AG09319 (cell line): Measurements from ENCODE around the gene RNU1-4.
A peak's percentile ranks its signal among the peaks of the same experiment; 100 is the strongest.
"Not testable (repeated sequence)": the region's sequence is repeated elsewhere in the genome, so short reads cannot be mapped to it uniquely, and the experiment has no call there.

Experiments used
- DNase-seq: peaks from one replicate; pipeline ENCODE4 v3.0.0-alpha.2; 2010; ENCODE audit warnings: low read depth; ENCODE audit errors: extremely low read depth
- CTCF ChIP-seq: IDR thresholded peaks from 2 replicates; pipeline ENCODE4 v1.5.1; 2011; ENCODE audit warnings: low read depth, mild to moderate bottlenecking, inconsistent platforms, low read length, moderate library complexity

Gene RNU1-4

DNA sequence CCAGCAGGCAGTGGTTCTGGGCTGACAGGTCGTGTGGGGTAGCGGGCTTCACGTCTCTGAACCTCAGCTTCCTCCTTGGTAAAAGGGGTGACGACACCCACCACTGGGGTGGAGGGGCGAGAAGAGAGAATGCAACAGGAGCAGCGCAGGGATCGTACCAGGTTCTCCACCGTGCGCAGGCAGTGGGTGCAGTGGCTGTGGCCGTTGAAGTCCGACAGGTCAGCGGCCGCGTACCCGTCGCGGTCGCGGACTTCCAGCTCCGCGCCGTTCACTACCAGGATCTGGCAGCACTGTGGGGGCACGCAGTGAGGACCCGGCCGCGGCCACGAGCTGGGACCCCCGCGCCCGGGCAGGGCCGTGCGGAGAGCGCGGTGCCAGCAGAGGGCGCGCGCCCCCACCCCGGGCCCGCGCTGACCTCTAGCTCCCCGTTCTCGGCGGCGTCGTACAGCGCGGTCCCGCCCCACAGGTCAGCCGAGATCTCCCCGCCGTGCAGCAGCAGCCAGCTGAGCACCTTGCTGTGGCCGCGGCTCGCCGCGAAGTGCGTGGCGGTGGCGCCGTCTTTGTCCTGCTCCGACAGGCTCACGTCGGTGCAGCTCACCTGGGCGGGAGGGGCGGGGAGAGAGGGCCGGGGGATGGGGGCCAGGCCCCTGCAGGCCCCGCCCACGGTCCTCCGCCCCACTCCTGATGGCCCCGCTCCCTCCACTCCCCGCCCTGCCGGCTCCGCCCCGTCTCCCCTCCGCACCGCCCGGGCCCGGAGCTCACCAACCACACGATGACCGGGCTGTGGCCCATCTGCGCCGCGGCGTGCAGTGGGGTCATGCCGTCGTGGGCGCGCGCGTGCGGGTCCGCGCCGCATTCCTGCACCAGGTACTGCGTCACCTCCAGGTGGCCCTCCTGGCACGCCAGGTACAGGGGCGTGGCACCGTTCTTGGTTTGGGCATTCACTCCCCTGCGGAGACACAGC lies 32.9 kb upstream of the RNU1-4 start:
- not testable (repeated sequence) for DNase-seq

DNA sequence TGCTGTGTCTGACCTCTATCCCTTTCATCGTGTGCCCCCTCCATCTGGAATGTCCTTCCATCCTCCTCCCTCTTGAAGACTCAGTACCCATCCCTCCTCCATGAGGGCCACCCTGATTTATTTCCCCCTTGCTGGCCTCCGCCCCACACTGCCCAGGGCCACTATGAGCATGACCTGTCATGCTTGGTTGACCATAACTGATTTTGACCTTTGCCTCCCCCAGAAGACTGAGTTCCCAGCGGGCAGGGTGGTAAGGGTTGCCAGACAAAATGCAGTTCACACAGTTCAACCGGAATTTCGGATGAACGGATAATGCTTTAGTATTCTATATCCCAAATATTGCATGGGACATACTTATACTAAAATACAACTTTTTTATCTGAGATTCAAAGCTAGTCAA lies 31.6 kb upstream of the RNU1-4 start:
- not testable (repeated sequence) for DNase-seq

GRCh38 chr1:16709659-16710087 lies 30.6 kb upstream of the RNU1-4 start:
- peak; percentile 34 for TF ChIP-seq CTCF
- DNase-seq: not testable (repeated sequence)

DNA sequence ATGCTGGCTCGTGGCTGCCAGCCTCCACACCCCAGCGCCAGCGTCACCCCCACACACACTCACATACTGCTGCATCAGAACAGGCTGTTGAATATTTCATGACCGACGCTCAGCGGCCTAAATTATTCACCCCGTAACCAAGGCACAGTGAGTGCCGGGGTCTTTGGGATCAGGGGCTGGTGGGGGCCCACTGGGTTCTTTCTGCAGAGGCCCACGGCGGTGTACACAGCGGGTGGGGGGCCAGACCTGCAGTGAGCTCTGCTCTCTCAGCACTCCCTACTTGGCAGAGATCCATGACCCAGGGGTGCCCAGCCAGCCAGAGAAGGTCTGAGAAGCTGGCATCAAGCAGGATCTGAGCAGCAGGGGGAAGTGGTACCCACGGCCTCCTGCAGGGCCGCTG lies 29.7 kb upstream of the RNU1-4 start:
- DNase-seq: not testable (repeated sequence)

GRCh38 chr1:16712131-16712530 lies 28.2 kb upstream of the RNU1-4 start:
- DNase-seq: not testable (repeated sequence)

GRCh38 chr1:16712582-16712981 lies 27.7 kb upstream of the RNU1-4 start:
- DNase-seq: not testable (repeated sequence)

DNA sequence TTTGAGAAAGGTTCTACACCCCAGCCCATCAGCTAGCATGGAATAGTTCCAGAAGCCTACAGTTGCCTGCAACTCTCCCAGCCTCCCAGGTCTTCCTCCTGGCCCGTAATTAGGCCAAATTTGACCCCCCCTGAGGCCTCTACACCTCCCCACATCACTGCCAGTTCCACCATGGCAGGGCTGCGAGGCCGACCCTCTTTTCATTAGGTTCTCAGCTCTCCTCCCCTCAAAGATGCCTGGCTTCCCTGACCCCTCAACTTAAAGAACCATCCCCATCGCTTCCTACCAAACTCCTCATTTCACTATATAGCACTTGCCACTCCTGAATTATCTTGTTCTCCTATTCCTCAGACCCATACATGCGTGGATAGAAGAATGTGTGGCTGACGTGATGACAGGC lies 27.3 kb upstream of the RNU1-4 start:
- DNase-seq: not testable (repeated sequence)

DNA sequence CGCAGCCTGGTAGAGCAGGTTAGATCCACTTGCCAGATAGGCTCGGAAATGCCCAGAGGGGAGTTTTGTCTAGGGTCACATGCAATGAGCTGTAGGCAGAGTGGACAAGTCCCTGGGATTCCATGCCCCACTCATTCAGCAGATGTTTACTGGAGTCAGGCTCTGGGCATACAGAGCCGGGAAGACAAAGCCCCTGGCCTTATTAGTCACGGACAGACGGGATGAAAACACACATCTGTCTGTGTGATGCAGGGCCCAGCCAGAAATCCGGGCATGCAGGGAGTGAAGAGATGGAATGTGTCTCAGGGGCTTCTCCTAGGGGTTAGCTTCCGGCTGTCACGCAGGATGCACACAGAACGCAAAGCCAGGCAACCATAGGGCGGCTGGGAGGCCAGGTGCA lies 26.8 kb upstream of the RNU1-4 start:
- DNase-seq: not testable (repeated sequence)

DNA sequence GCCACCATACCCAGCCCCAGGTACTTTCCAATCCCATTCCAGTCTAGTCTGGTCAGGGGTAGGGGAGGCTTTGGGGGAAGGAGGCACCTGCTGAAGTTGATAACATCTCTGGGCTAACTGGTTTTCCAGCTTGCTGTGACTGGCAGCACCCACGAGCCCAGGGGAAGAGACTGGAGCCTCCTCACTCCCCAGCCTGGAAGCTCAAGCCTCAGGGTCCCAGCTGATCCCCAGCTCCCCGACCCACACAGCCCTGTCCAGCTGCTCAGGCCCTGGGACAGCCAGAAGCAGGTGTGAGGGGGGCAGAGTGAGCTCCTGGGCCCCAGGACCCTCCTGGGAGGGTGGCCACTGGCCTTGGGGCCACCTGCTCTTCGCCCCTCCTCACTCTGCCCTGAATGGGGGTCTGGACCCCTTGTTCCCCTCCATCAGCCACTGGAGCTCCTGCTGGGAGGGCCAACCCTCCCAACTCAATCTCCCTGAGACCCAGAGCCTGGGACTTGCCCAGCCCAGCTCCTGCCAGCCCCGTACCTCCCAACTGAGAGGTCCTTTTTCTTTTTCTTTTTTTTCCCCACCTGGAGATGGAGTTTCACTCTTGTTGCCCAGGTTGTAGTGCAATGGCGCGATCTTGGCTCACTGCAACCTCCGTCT lies 23.5 kb upstream of the RNU1-4 start:
- DNase-seq: no peak
- no peak for TF ChIP-seq CTCF

GRCh38 chr1:16717336-16718098 lies 22.8 kb upstream of the RNU1-4 start:
- no peak for TF ChIP-seq CTCF
- DNase-seq: no peak

DNA sequence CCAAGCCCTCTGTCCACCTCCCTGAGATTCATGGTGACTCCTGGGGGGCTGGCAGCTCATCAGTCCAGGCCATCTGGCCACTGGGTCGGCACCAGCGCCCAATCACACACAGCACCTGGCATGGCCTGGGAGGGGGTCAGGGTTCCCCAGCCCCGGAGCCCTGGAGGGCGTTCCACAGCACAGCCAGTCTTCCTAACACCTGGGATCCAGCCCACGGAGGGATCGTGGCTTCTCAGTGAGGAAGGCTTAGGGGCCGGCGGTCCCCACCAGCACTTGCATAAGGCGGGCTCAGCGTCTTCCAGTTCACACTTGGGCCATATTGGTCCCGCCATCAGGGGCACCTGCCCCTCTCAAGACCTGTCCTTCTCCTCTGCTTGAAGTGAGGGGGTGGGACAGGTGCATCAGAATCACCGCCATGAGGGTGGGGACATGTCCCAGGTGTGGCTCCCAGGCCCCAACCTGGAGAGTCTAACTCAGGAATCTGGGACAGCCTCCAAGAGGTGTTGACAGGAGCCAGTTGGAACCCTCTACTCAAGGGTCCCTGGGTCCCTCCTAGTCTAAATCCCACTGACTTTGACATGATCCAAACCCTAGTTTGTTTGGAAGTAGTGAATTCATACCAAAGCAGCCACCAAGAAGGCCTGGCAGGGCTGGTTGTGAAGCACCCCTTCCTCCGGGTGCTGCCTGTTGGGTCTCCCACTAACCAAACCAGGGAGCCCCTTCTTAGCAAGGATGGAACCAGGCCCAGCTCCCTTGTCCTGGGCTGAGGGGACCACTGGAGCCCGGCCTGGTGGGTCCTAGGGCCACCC lies 22.0 kb upstream of the RNU1-4 start:
- DNase-seq: not testable (repeated sequence)
